ENCODE results near the gene SPAG16.

The SPAG16 gene

DNA sequence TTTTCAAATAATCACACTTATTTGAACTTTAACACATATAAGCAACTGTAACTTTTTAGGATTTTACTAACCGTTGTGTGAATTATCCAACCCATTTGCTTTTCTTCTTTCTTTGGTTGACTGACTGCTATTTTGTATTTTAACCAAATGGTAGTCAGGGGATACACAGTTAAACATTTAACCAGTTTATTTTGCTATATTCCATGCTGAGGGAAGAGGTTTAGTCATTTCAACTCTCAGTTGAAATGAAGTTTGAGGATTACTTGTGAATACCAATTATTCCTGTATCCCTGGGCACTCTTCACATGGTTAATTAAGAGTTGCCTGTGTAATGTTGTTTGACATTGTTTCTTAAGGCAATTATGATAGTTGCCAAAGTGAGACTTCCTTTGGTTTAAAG lies 1.9 kb downstream of the SPAG16 start:
- Histone ChIP-seq H3K4me3 (replicated peaks; ENCODE audit: insufficient read depth, low read length) (no peak overlapping the region), H3K27me3 (ENCODE audit: insufficient read depth, poor library complexity, severe bottlenecking) (no peaks in the 10 kb centered on the region), H3K27ac (replicated peaks) (no peak overlapping the region)
- DNase-seq (ENCODE audit: low read depth in 1 of 2, low spot score in 1 of 2): no peak
- no peak for TF ChIP-seq SPI1 (IDR thresholded peaks at IDR 0.05; ENCODE audit: borderline replicate concordance, low read depth)
- TF ChIP-seq, protein P1, sequence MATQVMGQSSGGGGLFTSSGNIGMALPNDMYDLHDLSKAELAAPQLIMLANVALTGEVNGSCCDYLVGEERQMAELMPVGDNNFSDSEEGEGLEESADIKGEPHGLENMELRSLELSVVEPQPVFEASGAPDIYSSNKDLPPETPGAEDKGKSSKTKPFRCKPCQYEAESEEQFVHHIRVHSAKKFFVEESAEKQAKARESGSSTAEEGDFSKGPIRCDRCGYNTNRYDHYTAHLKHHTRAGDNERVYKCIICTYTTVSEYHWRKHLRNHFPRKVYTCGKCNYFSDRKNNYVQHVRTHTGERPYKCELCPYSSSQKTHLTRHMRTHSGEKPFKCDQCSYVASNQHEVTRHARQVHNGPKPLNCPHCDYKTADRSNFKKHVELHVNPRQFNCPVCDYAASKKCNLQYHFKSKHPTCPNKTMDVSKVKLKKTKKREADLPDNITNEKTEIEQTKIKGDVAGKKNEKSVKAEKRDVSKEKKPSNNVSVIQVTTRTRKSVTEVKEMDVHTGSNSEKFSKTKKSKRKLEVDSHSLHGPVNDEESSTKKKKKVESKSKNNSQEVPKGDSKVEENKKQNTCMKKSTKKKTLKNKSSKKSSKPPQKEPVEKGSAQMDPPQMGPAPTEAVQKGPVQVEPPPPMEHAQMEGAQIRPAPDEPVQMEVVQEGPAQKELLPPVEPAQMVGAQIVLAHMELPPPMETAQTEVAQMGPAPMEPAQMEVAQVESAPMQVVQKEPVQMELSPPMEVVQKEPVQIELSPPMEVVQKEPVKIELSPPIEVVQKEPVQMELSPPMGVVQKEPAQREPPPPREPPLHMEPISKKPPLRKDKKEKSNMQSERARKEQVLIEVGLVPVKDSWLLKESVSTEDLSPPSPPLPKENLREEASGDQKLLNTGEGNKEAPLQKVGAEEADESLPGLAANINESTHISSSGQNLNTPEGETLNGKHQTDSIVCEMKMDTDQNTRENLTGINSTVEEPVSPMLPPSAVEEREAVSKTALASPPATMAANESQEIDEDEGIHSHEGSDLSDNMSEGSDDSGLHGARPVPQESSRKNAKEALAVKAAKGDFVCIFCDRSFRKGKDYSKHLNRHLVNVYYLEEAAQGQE (IDR thresholded peaks at IDR 0.05; ENCODE audit: insufficient replicate concordance, low read depth): no peak
- no peak for TF ChIP-seq GABPA (IDR thresholded peaks at IDR 0.05; ENCODE audit: low read depth)
- TF ChIP-seq POLR2AphosphoS5 (IDR thresholded peaks at IDR 0.05; ENCODE audit: low read depth): no peak
- TF ChIP-seq, protein P2, sequence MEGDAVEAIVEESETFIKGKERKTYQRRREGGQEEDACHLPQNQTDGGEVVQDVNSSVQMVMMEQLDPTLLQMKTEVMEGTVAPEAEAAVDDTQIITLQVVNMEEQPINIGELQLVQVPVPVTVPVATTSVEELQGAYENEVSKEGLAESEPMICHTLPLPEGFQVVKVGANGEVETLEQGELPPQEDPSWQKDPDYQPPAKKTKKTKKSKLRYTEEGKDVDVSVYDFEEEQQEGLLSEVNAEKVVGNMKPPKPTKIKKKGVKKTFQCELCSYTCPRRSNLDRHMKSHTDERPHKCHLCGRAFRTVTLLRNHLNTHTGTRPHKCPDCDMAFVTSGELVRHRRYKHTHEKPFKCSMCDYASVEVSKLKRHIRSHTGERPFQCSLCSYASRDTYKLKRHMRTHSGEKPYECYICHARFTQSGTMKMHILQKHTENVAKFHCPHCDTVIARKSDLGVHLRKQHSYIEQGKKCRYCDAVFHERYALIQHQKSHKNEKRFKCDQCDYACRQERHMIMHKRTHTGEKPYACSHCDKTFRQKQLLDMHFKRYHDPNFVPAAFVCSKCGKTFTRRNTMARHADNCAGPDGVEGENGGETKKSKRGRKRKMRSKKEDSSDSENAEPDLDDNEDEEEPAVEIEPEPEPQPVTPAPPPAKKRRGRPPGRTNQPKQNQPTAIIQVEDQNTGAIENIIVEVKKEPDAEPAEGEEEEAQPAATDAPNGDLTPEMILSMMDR (IDR thresholded peaks at IDR 0.05; ENCODE audit: insufficient read depth, low read length): no peak

DNA sequence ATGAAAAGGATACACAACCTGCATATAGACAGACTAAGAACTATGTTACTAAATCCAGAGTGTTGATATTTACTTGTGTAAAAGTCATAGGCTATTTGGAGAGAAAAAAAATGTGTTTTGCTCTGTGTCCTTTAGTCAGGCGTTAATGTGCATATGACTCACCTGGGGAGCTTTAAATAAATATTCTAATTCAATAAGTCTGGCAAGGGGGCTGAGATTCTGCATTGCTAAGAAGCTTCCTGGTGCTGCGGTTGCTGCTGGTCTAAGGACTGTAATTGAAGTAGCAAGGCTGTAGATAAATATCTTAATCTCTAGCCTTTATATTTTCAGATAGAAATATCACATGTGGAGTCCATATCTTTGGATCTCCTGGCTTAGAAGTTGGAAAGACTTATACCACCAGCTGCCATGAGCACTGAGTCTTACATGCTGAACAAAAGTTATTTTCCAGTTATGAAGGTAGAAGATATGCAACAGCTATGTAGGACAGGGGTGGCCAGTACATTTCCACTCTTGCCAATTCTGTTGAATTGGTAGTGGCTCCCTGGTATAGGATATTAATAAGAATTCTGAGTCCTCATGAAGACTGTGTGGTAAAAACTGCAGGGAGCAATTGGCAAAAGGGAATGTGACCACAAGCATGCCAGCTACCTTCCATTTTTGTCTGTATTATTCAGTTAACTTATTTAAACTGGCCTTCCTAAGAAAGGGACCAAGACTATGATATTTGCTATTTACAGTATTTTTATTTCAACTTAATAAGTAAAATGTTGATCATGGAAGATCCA lies 4.8 kb downstream of the SPAG16 start:
- TF ChIP-seq SPI1 (IDR thresholded peaks at IDR 0.05; ENCODE audit: borderline replicate concordance, low read depth) (no peak), POLR2AphosphoS5 (IDR thresholded peaks at IDR 0.05; ENCODE audit: low read depth) (no peak), GABPA (IDR thresholded peaks at IDR 0.05; ENCODE audit: low read depth) (no peak)
- TF ChIP-seq, protein P1 (IDR thresholded peaks at IDR 0.05; ENCODE audit: insufficient replicate concordance, low read depth): no peak
- TF ChIP-seq, protein P2 (IDR thresholded peaks at IDR 0.05; ENCODE audit: insufficient read depth, low read length): no peak
- no peak for DNase-seq (ENCODE audit: low read depth in 1 of 2, low spot score in 1 of 2)
- H3K27me3 ChIP-seq (ENCODE audit: insufficient read depth, poor library complexity, severe bottlenecking): no peaks in the 10 kb centered on the region
- H3K27ac ChIP-seq (replicated peaks): no peak overlapping the region
- H3K4me3 ChIP-seq (replicated peaks; ENCODE audit: insufficient read depth, low read length): no peak overlapping the region

DNA sequence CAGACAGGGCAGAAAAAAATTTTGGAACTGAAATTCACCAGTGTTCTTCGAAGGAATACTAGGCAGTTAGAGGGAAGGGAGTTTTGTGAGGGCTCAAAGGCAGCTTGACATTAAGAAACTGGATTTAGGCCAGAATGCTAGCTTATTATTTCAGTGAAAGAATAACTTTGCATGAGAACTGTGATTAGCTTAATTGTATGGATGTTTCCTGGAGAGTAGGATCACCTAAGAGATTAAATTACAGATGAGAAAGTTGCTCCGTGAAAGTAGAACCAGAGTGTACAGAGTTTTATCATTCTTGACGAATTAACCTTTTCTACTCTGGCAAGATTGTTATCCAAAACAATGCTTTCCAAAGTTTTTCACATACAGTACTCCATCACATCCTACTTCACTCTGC lies 6.2 kb downstream of the SPAG16 start:
- Histone ChIP-seq H3K4me3 (replicated peaks; ENCODE audit: insufficient read depth, low read length) (no peak overlapping the region), H3K27ac (replicated peaks) (no peak overlapping the region), H3K27me3 (ENCODE audit: insufficient read depth, poor library complexity, severe bottlenecking) (no peaks in the 10 kb centered on the region)
- DNase-seq (ENCODE audit: low read depth in 1 of 2, low spot score in 1 of 2): no peak
- no peak for TF ChIP-seq GABPA (IDR thresholded peaks at IDR 0.05; ENCODE audit: low read depth)
- no peak for TF ChIP-seq SPI1 (IDR thresholded peaks at IDR 0.05; ENCODE audit: borderline replicate concordance, low read depth)
- TF ChIP-seq, protein P1 (IDR thresholded peaks at IDR 0.05; ENCODE audit: insufficient replicate concordance, low read depth): no peak
- TF ChIP-seq POLR2AphosphoS5 (IDR thresholded peaks at IDR 0.05; ENCODE audit: low read depth): no peak
- TF ChIP-seq, protein P2 (IDR thresholded peaks at IDR 0.05; ENCODE audit: insufficient read depth, low read length): no peak

Measured in HL-60 (cell line).